Measurements from ENCODE around the gene ARSB. TPM values are rescaled to one million over a fixed set of nuclear protein-coding genes. Genes with fewer than 3 reads are reported as not detected.
A peak's percentile ranks its signal among the peaks of the same experiment; 100 is the strongest.
"Not testable (repeated sequence)": the region's sequence is repeated elsewhere in the genome, so short reads cannot be mapped to it uniquely, and the experiment has no call there.

Gene ARSB
- polyA plus RNA-seq, 2 of the 4 experiments (the other 2 are of a cell fraction), result 8.4 to 13.4 TPM

DNA sequence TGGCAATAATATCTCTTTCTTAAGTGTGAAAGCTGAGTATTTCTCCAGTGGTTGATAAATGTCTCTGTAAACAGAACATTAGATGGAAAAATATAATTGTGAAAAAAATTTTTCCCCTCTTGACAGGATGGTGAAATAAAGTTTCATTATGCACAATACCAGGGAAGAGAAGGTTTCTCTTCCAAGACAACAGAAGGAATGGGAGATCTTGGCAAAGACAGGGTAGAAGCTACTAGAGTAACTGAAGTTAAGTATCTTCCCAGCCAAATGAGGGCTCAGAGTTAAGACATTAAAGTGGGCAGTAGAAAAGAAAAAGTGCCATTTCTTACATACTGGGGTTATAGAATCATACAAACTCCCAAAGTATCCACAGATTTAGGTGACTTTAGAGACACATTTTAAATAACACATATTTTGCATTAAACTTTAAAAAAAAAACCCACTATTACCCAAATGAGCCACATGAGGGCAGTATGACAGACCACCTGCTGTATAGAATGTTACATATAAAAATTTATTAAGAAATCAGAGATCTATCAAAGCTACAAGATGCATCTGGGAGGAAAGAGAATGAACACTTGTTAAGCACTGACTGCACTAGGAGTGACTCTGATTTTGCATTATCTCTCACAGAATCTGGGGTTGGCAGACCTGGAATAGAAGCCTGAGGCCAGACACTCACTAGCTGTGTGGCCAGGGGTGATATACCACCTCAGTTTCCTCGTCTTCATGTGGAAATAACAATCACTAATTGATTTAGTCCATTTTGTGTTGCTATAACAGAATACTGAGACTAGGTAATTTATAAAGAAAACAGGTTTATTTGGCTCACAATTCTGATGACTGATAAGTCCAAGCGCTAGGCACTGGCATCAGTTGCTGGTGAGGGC is 98.5 kb downstream of the ARSB start:
- ChIA-PET CTCF (interaction anchor here (0.6 to 2.3 kb wide), 21 partner anchors 9 to 419 kb away, joined by 3 to 8 read pairs (median 4); no protein-coding TSS in a partner anchor), POLR2A (no interaction called here)
- DNase-seq (ENCODE audit: low read depth in 1 of 2, low spot score in 1 of 2) (peak; percentile 8 to 11), FAIRE-seq (no peak), ATAC-seq (peak in 1 of 2 experiments; percentile 45; a peak in 2 of 6 replicates)
- H3K4me1 ChIP-seq, result 0 out of 3 replicates have a peak, but pooled peaks cover 4% of the 10 kb centered on the region
- no peak overlapping the region for H3K4me2 ChIP-seq
- WGBS (ENCODE audit: missing lambda C conversion rate), result 71% methylated on average over 2 of the region's 2 CpGs
- TF ChIP-seq CBX8 (IDR thresholded peaks at IDR 0.05), result no peak
- peak; percentile 65 for TF ChIP-seq SMC3 (IDR thresholded peaks at IDR 0.05)
- TF ChIP-seq RAD21 (conservative IDR thresholded peaks at IDR 0.05 in 1 of 2, IDR thresholded peaks at IDR 0.05 in 1 of 2), result peak; percentile 41 to 46; a peak in 4 of 5 replicates
- TF ChIP-seq, protein P1, sequence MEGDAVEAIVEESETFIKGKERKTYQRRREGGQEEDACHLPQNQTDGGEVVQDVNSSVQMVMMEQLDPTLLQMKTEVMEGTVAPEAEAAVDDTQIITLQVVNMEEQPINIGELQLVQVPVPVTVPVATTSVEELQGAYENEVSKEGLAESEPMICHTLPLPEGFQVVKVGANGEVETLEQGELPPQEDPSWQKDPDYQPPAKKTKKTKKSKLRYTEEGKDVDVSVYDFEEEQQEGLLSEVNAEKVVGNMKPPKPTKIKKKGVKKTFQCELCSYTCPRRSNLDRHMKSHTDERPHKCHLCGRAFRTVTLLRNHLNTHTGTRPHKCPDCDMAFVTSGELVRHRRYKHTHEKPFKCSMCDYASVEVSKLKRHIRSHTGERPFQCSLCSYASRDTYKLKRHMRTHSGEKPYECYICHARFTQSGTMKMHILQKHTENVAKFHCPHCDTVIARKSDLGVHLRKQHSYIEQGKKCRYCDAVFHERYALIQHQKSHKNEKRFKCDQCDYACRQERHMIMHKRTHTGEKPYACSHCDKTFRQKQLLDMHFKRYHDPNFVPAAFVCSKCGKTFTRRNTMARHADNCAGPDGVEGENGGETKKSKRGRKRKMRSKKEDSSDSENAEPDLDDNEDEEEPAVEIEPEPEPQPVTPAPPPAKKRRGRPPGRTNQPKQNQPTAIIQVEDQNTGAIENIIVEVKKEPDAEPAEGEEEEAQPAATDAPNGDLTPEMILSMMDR (IDR thresholded peaks at IDR 0.05), result peak; percentile 72
- H3K27ac ChIP-seq, result no peak overlapping the region
- H3K4me3 ChIP-seq, result no peak overlapping the region
- no peaks in the 10 kb centered on the region for H3K9me3 ChIP-seq

DNA sequence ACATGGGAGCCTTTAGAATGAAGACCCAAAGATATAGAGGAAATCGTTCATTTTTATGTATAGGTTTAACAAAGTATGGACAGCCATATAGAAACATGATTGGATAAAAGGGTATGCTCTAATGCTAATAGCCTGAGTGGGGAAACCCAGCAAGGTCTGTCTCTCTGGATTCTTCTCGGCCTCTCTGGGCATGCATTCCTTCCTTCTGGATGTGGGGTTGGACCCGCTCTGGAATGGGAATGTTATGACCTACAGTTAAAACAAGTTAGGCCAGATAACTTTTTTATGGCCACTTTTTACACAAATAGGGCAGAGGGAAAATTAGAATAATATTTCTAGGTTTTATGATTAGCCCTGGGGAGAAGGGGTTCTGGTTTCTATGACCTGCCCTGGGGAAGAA is 103.2 kb downstream of the ARSB start:
- H3K4me2 ChIP-seq, result no peak overlapping the region
- FAIRE-seq, result no peak
- CTCF ChIA-PET, result no interaction called here
- H3K27ac ChIP-seq, result no peak overlapping the region
- H3K4me1 ChIP-seq, result no peaks in the 10 kb centered on the region
- no peak for ATAC-seq
- DNase-seq (ENCODE audit: low read depth in 1 of 2, low spot score in 1 of 2), result no peak
- no peak overlapping the region for H3K4me3 ChIP-seq
- 69% methylated on average over 3 of the region's 3 CpGs for WGBS (ENCODE audit: missing lambda C conversion rate)
- TF ChIP-seq CHD2 (IDR thresholded peaks at IDR 0.05; ENCODE audit: low read length, partially characterized antibody), result no peak
- TF ChIP-seq SREBF2 (IDR thresholded peaks at IDR 0.05), result no peak
- no peak for TF ChIP-seq ZNF302 (CRISPR knock-in tag; IDR thresholded peaks at IDR 0.05)
- no peak for TF ChIP-seq GATA3 (IDR thresholded peaks at IDR 0.05; ENCODE audit: borderline replicate concordance)
- no peak for TF ChIP-seq FOSL2 (IDR thresholded peaks at IDR 0.05)
- TF ChIP-seq FOSL2 (CRISPR knock-in tag; IDR thresholded peaks at IDR 0.05), result no peak
- TF ChIP-seq TFCP2L1 (CRISPR knock-in tag; IDR thresholded peaks at IDR 0.05), result no peak
- TF ChIP-seq HOXA7 (CRISPR knock-in tag; IDR thresholded peaks at IDR 0.05), result no peak
- no peaks in the 10 kb centered on the region for H3K9me3 ChIP-seq
- POLR2A ChIA-PET, result no interaction called here

DNA sequence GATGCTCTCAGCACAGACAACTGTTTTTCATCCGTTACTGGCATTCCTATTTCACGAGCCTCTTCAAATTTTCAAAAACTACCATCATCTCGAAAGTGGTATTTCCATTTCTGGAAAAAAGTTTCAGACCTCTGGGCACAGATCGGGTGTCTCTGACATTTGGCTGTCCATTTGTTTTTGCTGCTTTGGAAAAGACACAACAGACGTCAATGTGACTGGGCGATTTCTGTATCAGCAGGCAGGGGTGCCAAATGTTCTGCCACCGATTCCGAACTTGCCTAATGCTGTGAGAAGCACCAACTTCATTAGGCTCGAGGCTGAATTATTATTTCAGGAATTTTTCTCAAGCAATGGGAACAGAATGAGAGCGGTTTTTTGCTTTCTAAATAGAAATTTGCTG is 105.6 kb downstream of the ARSB start:
- ATAC-seq (no peak), DNase-seq (ENCODE audit: low read depth in 1 of 2, low spot score in 1 of 2) (no peak), FAIRE-seq (no peak)
- TF ChIP-seq HOXB5 (CRISPR knock-in tag; IDR thresholded peaks at IDR 0.05), result no peak
- TF ChIP-seq CHD4 (IDR thresholded peaks at IDR 0.05; ENCODE audit: borderline replicate concordance), result no peak
- no peak for TF ChIP-seq CBX8 (IDR thresholded peaks at IDR 0.05)
- no peak for TF ChIP-seq RARB (CRISPR knock-in tag; IDR thresholded peaks at IDR 0.05)
- TF ChIP-seq, protein P2, sequence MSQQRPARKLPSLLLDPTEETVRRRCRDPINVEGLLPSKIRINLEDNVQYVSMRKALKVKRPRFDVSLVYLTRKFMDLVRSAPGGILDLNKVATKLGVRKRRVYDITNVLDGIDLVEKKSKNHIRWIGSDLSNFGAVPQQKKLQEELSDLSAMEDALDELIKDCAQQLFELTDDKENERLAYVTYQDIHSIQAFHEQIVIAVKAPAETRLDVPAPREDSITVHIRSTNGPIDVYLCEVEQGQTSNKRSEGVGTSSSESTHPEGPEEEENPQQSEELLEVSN (IDR thresholded peaks at IDR 0.05; ENCODE audit: borderline replicate concordance, low read depth), result no peak
- no peak for TF ChIP-seq FOXS1 (CRISPR knock-in tag; IDR thresholded peaks at IDR 0.05)
- no peak for TF ChIP-seq RAD21 (conservative IDR thresholded peaks at IDR 0.05 in 1 of 2, IDR thresholded peaks at IDR 0.05 in 1 of 2)
- TF ChIP-seq SREBF2 (IDR thresholded peaks at IDR 0.05), result no peak
- TF ChIP-seq CHD2 (IDR thresholded peaks at IDR 0.05; ENCODE audit: low read length, partially characterized antibody), result no peak
- ChIA-PET POLR2A (no interaction called here), CTCF (interaction anchor here (1.3 kb wide), 1 partner anchor 10 kb away, joined by 5 read pairs; no protein-coding TSS in a partner anchor)
- H3K4me3 ChIP-seq, result no peak overlapping the region
- no peaks in the 10 kb centered on the region for H3K9me3 ChIP-seq
- no peak overlapping the region for H3K4me2 ChIP-seq
- WGBS (ENCODE audit: missing lambda C conversion rate), result 84% methylated on average over 10 of the region's 10 CpGs
- no peak overlapping the region for H3K27ac ChIP-seq
- no peaks in the 10 kb centered on the region for H3K4me1 ChIP-seq

DNA sequence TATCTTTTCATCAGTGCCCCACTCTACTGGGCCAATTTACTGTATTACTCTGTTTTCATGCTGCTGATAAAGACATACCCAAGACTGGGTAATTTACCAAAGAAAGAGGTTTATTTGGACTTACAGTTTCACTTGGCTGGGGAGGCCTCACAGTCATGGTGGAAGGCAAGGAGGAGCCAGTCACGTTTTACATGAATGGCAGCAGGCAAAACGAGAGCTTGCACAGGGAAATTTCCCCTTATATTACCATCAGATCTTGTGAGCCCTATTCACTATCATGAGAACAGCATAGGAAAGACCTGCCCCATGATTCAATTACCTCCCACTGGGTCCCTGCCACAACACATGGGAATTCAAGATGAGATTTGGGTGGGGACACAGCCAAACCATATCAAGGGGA is 119.0 kb downstream of the ARSB start:
- CTCF ChIA-PET, H3K4me2 ChIP-seq: not testable (repeated sequence)

More for the DNA sequence above, 119.0 kb downstream of the ARSB start:
- H3K27ac ChIP-seq; ATAC-seq; H3K9me3 ChIP-seq; POLR2A ChIA-PET; FAIRE-seq; H3K4me1 ChIP-seq; H3K4me3 ChIP-seq; DNase-seq (ENCODE audit: low read depth in 1 of 2, low spot score in 1 of 2): not testable (repeated sequence)
- 61% methylated on average over 2 of the region's 2 CpGs for WGBS (ENCODE audit: missing lambda C conversion rate)

Data from A549 (cell line).